Neural progenitor cell (in vitro differentiated cells): ENCODE measurements around the gene MED25.

Source experiments
- EZH2 ChIP-seq: fragments of 200-600 bp; sonication (generic); IDR thresholded peaks from 2 replicates; pipeline ENCODE4 v1.6.1; 2017; ENCODE audit warnings: antibody characterized with exemption, mild to moderate bottlenecking, moderate library complexity
- EZH2phosphoT487 ChIP-seq: fragments of 200-600 bp; sonication (generic); IDR thresholded peaks from 2 replicates; pipeline ENCODE4 v1.6.1; 2017; ENCODE audit warnings: antibody characterized with exemption
- TF ChIP-seq, protein P1 (sequence below): fragments of 200-600 bp; sonication (generic); IDR thresholded peaks from 2 replicates; pipeline ENCODE4 v1.5.1; 2017; ENCODE audit warnings: antibody characterized with exemption, mild to moderate bottlenecking

DNA sequence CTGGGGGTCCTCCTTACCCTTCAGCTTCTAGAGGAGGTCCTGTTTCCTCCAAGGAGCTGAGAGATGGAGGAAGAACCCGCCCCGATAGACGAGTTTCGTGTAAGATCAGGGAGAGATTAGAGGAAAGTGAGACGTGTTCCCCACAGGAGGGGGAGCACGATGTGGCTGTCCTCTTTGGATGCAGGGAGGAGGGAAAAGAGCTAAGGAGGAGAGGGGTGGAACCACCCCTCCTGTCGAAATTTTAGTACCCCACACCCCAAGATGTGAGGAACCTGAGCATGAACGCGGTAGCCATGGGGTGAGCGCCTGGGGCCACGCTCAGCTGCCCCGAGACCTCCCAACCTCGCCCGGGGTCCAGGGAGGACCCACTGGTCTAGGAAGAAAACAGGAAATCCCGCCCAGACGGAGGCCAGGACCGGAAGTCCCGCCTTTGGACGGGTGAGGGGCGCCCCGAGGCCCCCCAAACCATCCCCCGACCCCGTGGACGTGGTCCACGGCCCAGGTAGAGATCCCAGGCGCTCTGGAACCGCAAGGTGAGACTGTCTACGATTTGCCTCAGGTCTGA lies 57.9 kb downstream of the MED25 start:
- TF ChIP-seq, protein P1, sequence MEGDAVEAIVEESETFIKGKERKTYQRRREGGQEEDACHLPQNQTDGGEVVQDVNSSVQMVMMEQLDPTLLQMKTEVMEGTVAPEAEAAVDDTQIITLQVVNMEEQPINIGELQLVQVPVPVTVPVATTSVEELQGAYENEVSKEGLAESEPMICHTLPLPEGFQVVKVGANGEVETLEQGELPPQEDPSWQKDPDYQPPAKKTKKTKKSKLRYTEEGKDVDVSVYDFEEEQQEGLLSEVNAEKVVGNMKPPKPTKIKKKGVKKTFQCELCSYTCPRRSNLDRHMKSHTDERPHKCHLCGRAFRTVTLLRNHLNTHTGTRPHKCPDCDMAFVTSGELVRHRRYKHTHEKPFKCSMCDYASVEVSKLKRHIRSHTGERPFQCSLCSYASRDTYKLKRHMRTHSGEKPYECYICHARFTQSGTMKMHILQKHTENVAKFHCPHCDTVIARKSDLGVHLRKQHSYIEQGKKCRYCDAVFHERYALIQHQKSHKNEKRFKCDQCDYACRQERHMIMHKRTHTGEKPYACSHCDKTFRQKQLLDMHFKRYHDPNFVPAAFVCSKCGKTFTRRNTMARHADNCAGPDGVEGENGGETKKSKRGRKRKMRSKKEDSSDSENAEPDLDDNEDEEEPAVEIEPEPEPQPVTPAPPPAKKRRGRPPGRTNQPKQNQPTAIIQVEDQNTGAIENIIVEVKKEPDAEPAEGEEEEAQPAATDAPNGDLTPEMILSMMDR: no peak
- TF ChIP-seq EZH2: no peak
- TF ChIP-seq EZH2phosphoT487: no peak
